ENCODE data around the gene WIPI1. TPM values are rescaled to one million over a fixed set of nuclear protein-coding genes. Genes with fewer than 3 reads are reported as not detected.

WIPI1 gene
- total RNA-seq, 1 experiment from 2014 or later: 19.8 TPM

GRCh38 chr17:68459037-68459639 lies 1.8 kb upstream of the WIPI1 start:
- intact Hi-C loops (cut with micrococcal nuclease; ENCODE audit: unreplicated experiment) (no loop called here), in situ Hi-C loops (cut with HindIII; ENCODE audit: low pct_unique_long_range_greater_than_20kb, low sequenced_read_pairs) (no loop called here)
- H3K4me1 ChIP-seq (ENCODE audit: control insufficient read depth, insufficient read depth, low read length): peaks cover 6% of the 10 kb centered on the region
- ATAC-seq (no peak), DNase-seq (ENCODE audit: low read depth, low spot score) (no peak)
- no peaks in the 10 kb centered on the region for H3K9me3 ChIP-seq (ENCODE audit: control insufficient read depth, insufficient read depth, low read depth, low read length)
- TF ChIP-seq TCF7L2 (IDR thresholded peaks at IDR 0.05; ENCODE audit: low read depth, low read length) (no peak), SIN3A (IDR thresholded peaks at IDR 0.05; ENCODE audit: borderline replicate concordance, insufficient read depth, low read depth, low read length) (no peak), REST (IDR thresholded peaks at IDR 0.05; ENCODE audit: insufficient read depth in 1 of 2, low read depth in 2 of 2, low read length in 1 of 2) (no peak), POLR2AphosphoS5 (IDR thresholded peaks at IDR 0.05; ENCODE audit: low read depth, low read length) (no peak), CTCF (IDR thresholded peaks at IDR 0.05) (no peak)
- BruUV-seq (replicated peaks): no TSS peak
- POLR2A ChIA-PET: no interaction called here
- no peaks in the 10 kb centered on the region for H3K36me3 ChIP-seq (ENCODE audit: control insufficient read depth, insufficient read depth, low read length)
- no peak overlapping the region for H3K4me3 ChIP-seq (ENCODE audit: low read depth in 2 of 2, low read length in 2 of 2)
- no peaks in the 10 kb centered on the region for H3K27me3 ChIP-seq (ENCODE audit: control insufficient read depth, insufficient read depth, low read length)
- CTCF ChIA-PET: no interaction called here
- no peak overlapping the region for H3K27ac ChIP-seq (ENCODE audit: low read length)

- BruUV-seq (replicated peaks): no TSS peak
- H3K36me3 ChIP-seq (ENCODE audit: control insufficient read depth, insufficient read depth, low read length): no peaks in the 10 kb centered on the region
- intact Hi-C loops (cut with micrococcal nuclease; ENCODE audit: unreplicated experiment): no loop called here
- no peak for DNase-seq (ENCODE audit: low read depth, low spot score)
- H3K4me3 ChIP-seq (ENCODE audit: low read depth in 2 of 2, low read length in 2 of 2): peak overlapping the region; percentile 52 to 60
- ChIA-PET CTCF (interaction anchor here (0.5 to 0.6 kb wide), 2 partner anchors 10 to 296 kb away, joined by 4 to 6 read pairs; no protein-coding TSS in a partner anchor), POLR2A (no interaction called here)
- peaks cover 6% of the 10 kb centered on the region for H3K4me1 ChIP-seq (ENCODE audit: control insufficient read depth, insufficient read depth, low read length)
- no peak for ATAC-seq
- TF ChIP-seq CTCF (IDR thresholded peaks at IDR 0.05): no peak
- TF ChIP-seq TCF7L2 (IDR thresholded peaks at IDR 0.05; ENCODE audit: low read depth, low read length): no peak
- TF ChIP-seq SIN3A (IDR thresholded peaks at IDR 0.05; ENCODE audit: borderline replicate concordance, insufficient read depth, low read depth, low read length): no peak
- no peak for TF ChIP-seq REST (IDR thresholded peaks at IDR 0.05; ENCODE audit: insufficient read depth in 1 of 2, low read depth in 2 of 2, low read length in 1 of 2)
- no peak for TF ChIP-seq POLR2AphosphoS5 (IDR thresholded peaks at IDR 0.05; ENCODE audit: low read depth, low read length)
- in situ Hi-C loops (cut with HindIII; ENCODE audit: low pct_unique_long_range_greater_than_20kb, low sequenced_read_pairs): no loop called here
- no peaks in the 10 kb centered on the region for H3K27me3 ChIP-seq (ENCODE audit: control insufficient read depth, insufficient read depth, low read length)
- H3K27ac ChIP-seq (ENCODE audit: low read length): no peak overlapping the region
- H3K9me3 ChIP-seq (ENCODE audit: control insufficient read depth, insufficient read depth, low read depth, low read length): no peaks in the 10 kb centered on the region
Measured at GRCh38 chr17:68458260-68459036, 1.2 kb upstream of the WIPI1 start.

Data from Panc1 (cell line).